Lung (tissue), 16 donors: ENCODE data around the gene HMG20A. TPM values are rescaled to one million over a fixed set of nuclear protein-coding genes. Genes with fewer than 3 reads are reported as not detected.

Source experiments
- ATAC-seq: fragments of 200-7000 bp; cut with Tn5 transposase; one replicate; pipeline ENCODE4 v1.9.1; 2020; ENCODE audit warnings: moderate number of reproducible peaks; ENCODE audit not compliant: insufficient read depth, low FRiP score
- DNase-seq, 3 donors: peaks; one replicate each; pipeline ENCODE4 v3.0.0-alpha.2; 2013 to 2017
- H3K27ac ChIP-seq, 2 donors: one replicate each; pipeline ENCODE4 v1.5.1; 2013; ENCODE audit warnings: mild to moderate bottlenecking in 2 of 2, moderate library complexity in 2 of 2, control low read depth in 1 of 2, inconsistent platforms in 1 of 2, low read depth in 1 of 2, low read length in 1 of 2
- H3K27me3 ChIP-seq, 3 donors: one replicate each; pipeline ENCODE4 v1.5.1; 2013; ENCODE audit warnings: low read length in 2 of 3; ENCODE audit not compliant: control insufficient read depth in 3 of 3, insufficient read depth in 3 of 3
- H3K36me3 ChIP-seq, 4 donors: one replicate each; pipeline ENCODE4 v1.5.1; 2013; ENCODE audit warnings: low read length in 4 of 4, mild to moderate bottlenecking in 1 of 4, moderate library complexity in 1 of 4; ENCODE audit not compliant: control insufficient read depth in 4 of 4, insufficient read depth in 4 of 4
- H3K4me1 ChIP-seq, 5 donors: one replicate each; pipeline ENCODE4 v1.5.1; 2013; ENCODE audit warnings: low read length in 5 of 5, mild to moderate bottlenecking in 2 of 5, moderate library complexity in 1 of 5; ENCODE audit not compliant: control insufficient read depth in 5 of 5, insufficient read depth in 5 of 5
- H3K4me3 ChIP-seq: one replicate; pipeline ENCODE4 v1.5.1; 2013; ENCODE audit warnings: mild to moderate bottlenecking, control low read depth, moderate library complexity
- H3K9ac ChIP-seq, 2 donors: one replicate each; pipeline ENCODE4 v1.5.1; 2013; ENCODE audit warnings: low read length in 2 of 2, control low read depth in 1 of 2; ENCODE audit not compliant: insufficient read depth in 1 of 2
- H3K9me3 ChIP-seq, 4 donors: one replicate each; pipeline ENCODE4 v1.5.1; 2013; ENCODE audit warnings: low read length in 3 of 4, mild to moderate bottlenecking in 1 of 4, moderate library complexity in 1 of 4; ENCODE audit not compliant: control insufficient read depth in 4 of 4, insufficient read depth in 3 of 4
- CTCF ChIP-seq: IDR thresholded peaks from 2 replicates; pipeline ENCODE4 v1.5.1; 2012; ENCODE audit warnings: mild to moderate bottlenecking; ENCODE audit errors: control extremely low read depth, extremely low read depth
- WGBS, 2 donors: extraction: QIAGEN DNeasy Blood & Tissue Kit; methylation state at CpG; one replicate each; pipeline ENCODE4 v1.1.7; 2013; 5-methylcytosine and 5-hydroxymethylcytosine counted together
- long read RNA-seq, 5 donors: transcript quantifications; one replicate each; lab custom pipeline, GENCODE V29; 2026
- polyA plus RNA-seq, 2 donors: library from polyadenylated mRNA; stranded (reverse); fragments of 200-250 nt; gene quantifications; one replicate each; pipeline ENCODE4 v1.2.1, GENCODE V29; 2013
- total RNA-seq, 2 donors: library from RNA; depleted of rRNA in 1 of 2; stranded (reverse); fragments of >200 nt in 1 of 2; gene quantifications; one replicate each; pipeline ENCODE4 v1.2.1, GENCODE V29; 2014 to 2021
- donor health status: control.
- donor health status: control.
- donor health status: Bipolar disorder and iron deficiency.
- donor health status: healthy.
- donor health status: DM: yes; HTN: yes; CAD: no.

The HMG20A gene
- total RNA-seq, result 10 to 100 TPM; 32.9 to 63.9 TPM
- polyA plus RNA-seq, result 10 to 100 TPM; 12.7 to 13.9 TPM
- long read RNA-seq, donor 1, full-length matches to known transcripts, result 52 of 52 reads
- long read RNA-seq, donor 1, partial matches to known transcripts, result 0 of 52 reads
- long read RNA-seq, donor 1, other reads (novel, unspliced or antisense), result 0 of 52 reads
- long read RNA-seq, donor 2, full-length matches to known transcripts, result 21 of 21 reads
- long read RNA-seq, donor 2, partial matches to known transcripts, result 0 of 21 reads
- long read RNA-seq, donor 2, other reads (novel, unspliced or antisense), result 0 of 21 reads
- long read RNA-seq, donor 3, full-length matches to known transcripts, result 19 of 19 reads
- long read RNA-seq, donor 3, partial matches to known transcripts, result 0 of 19 reads
- long read RNA-seq, donor 3, other reads (novel, unspliced or antisense), result 0 of 19 reads
- long read RNA-seq, donor 4, full-length matches to known transcripts, result 32 of 32 reads
- long read RNA-seq, donor 4, partial matches to known transcripts, result 0 of 32 reads
- long read RNA-seq, donor 4, other reads (novel, unspliced or antisense), result 0 of 32 reads
- long read RNA-seq, donor 5, full-length matches to known transcripts, result 52 of 52 reads
- long read RNA-seq, donor 5, partial matches to known transcripts, result 0 of 52 reads
- long read RNA-seq, donor 5, other reads (novel, unspliced or antisense), result 0 of 52 reads

DNA sequence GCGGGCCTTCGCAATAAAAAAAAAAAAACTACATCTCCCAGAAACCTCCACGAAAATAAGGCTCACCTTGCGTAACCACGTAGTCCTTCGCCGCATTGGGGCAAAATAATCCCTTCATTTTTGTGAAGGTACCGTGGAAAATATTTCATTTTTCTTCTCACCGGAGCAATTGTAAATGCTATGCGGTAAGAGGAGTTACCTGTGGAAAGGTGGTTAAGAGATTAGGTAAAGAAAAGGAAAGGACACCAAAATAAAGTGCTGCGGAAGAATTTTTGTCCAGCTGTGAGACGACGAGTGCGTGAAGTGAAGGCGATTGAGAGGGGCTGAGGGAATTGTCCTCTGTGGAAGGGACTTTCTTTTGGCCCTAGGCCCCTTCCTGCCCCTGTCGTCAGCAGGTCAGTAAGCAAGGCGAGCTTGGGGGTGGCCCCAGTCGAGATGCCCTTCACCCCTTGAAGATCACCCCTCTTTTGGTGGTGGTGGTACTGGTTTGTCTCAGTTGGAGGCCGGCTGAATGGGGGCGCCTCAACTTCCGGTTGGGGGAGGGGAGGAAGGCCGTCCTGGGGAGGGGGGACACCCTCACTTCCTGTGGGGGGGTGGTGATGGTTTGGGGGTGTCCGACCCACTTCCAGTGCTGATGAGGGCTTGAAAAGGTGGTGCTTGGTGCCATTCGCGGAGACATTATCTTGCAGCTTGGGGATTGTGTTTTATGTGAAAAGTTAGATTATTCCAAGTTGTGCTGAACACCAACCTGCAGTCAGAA is at the start of gene HMG20A:
TSS of gene HMG20A (plus strand) at position 279 of the 760 bp plus-strand sequence. CDS start 37,520 bp downstream, outside the sequence.
- no peaks in the 10 kb centered on the region for H3K36me3 ChIP-seq
- ATAC-seq, result no peak
- peak; percentile 86 to 97 (median 95) for DNase-seq
- H3K4me1 ChIP-seq, result peaks cover 3 to 50% (median 19%) of the 10 kb centered on the region in 5 donors
- WGBS, 2 donors, result 0 to 1% methylated on average over 23 to 25 of the region's 25 CpGs
- H3K4me3 ChIP-seq, result peak within 1 kb of the TSS; percentile 90
- no peaks in the 10 kb centered on the region for H3K27me3 ChIP-seq
- peak within 1 kb of the TSS; percentile 83 to 97 for H3K9ac ChIP-seq
- TF ChIP-seq CTCF, result no peak
- H3K27ac ChIP-seq, result peak within 1 kb of the TSS; percentile 98
- H3K9me3 ChIP-seq, result no peaks in the 10 kb centered on the region

- no peaks in the 10 kb centered on the region for H3K36me3 ChIP-seq
- no peaks in the 10 kb centered on the region for H3K9me3 ChIP-seq
- DNase-seq (no peak), ATAC-seq (no peak)
- no peak overlapping the region for H3K27ac ChIP-seq
- 87 to 88% methylated on average over 5 of the region's 5 CpGs for WGBS, 2 donors
- H3K4me3 ChIP-seq, result no peak overlapping the region
- no peak overlapping the region for H3K9ac ChIP-seq
- TF ChIP-seq CTCF, result no peak
- peaks cover 0 to 21% (median 0%) of the 10 kb centered on the region in 5 donors for H3K4me1 ChIP-seq
- H3K27me3 ChIP-seq, result no peaks in the 10 kb centered on the region
Observed at GRCh38 chr15:77371850-77372563, 48.7 kb upstream of the HMG20A start.

DNA sequence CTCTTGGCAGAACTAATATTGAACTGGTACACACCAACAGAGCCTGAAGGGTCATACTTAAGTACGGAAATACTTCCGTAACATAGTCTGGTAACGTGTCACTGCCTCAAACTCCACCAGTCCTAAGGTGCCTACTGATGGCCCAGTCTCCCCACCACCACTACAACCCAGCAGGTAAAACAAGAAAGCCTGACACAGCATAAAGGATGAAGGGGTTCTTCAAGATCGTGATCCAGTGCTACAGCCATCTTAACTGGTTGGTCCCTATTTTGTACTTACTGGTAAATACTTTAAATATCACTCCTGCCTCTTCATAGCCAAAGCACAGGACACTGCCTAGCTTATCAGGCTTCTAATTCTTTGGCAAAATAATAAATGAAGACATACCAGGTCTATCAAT is 47.2 kb upstream of the HMG20A start:
- Histone ChIP-seq H3K36me3 (no peaks in the 10 kb centered on the region), H3K4me3 (no peak overlapping the region), H3K27me3 (no peaks in the 10 kb centered on the region), H3K9ac (no peak overlapping the region), H3K9me3 (no peaks in the 10 kb centered on the region), H3K4me1 (peaks cover 0 to 21% (median 0%) of the 10 kb centered on the region in 5 donors), H3K27ac (no peak overlapping the region)
- DNase-seq (no peak), ATAC-seq (no peak)
- TF ChIP-seq CTCF, result no peak
- WGBS, 2 donors, result 61 to 71% methylated on average over 4 of the region's 4 CpGs
